ENCODE results near the gene RNLS. TPM values are rescaled to one million over a fixed set of nuclear protein-coding genes. Genes with fewer than 3 reads are reported as not detected.
A peak's percentile ranks its signal among the peaks of the same experiment; 100 is the strongest.

RNLS gene
- total RNA-seq, 3 donors from 2014 or later (not counting 1 experiment from before 2014, with no cell fraction given) = 4.0 to 6.8 (median 4.4) TPM

GRCh38 chr10:88319960-88320517, 263.1 kb downstream of the RNLS start:
- Histone ChIP-seq H3K4me1 (ENCODE audit: control insufficient read depth, insufficient read depth, low read length) (no peaks in the 10 kb centered on the region), H3K27me3 (ENCODE audit: control insufficient read depth, insufficient read depth, low read length) (no peaks in the 10 kb centered on the region), H3K4me3 (ENCODE audit: low read length) (no peak overlapping the region), H3K27ac (ENCODE audit: low read length) (no peak overlapping the region), H3K9me3 (ENCODE audit: control insufficient read depth, insufficient read depth, low read length) (peaks cover 6% of the 10 kb centered on the region), H3K36me3 (ENCODE audit: control insufficient read depth, insufficient read depth, low read length) (no peaks in the 10 kb centered on the region)
- peaks cover 8 to 10% of the 10 kb centered on the region in 2 donors for H3K9me3 Mint-ChIP-seq
- WGBS (ENCODE audit: insufficient coverage) = 100% methylated on average over 1 of the region's 1 CpG
- H3K27ac Mint-ChIP-seq = no peak overlapping the region
- peaks cover 22% of the 10 kb centered on the region for H3K36me3 Mint-ChIP-seq
- no peak for DNase-seq
- no peaks in the 10 kb centered on the region for H3K4me1 Mint-ChIP-seq
- no peak for ATAC-seq
- intact Hi-C loops (cut with micrococcal nuclease) = loop anchor here (2.0 kb wide), 1 partner anchor 69 kb away; no protein-coding TSS in a partner anchor
- peaks cover 0 to 8% of the 10 kb centered on the region in 2 donors for H3K27me3 Mint-ChIP-seq (ENCODE audit: low read depth in 2 of 2)
- TF ChIP-seq CTCF (IDR thresholded peaks at IDR 0.05) = no peak
- no peak overlapping the region for H3K4me3 Mint-ChIP-seq

DNA sequence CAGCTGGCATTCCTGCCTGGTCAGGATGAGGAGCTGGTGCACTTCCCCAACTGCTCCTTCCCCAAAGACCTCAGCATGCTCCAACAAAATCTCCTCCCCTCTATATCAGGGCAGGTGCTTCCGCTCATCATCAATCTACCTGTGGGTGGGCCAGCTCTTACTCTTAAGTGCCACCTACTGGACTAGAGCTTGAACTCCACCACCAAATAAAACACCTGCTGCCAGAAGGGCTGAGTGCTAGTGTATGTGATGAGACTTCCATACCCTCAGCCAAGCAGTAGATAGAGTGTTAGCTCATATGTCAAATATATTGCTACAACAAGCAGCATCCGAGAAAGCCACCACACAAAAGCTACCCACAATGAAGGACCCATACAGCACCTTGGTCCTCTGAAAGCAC, 264.3 kb downstream of the RNLS start:
- no peaks in the 10 kb centered on the region for H3K27me3 ChIP-seq (ENCODE audit: control insufficient read depth, insufficient read depth, low read length)
- intact Hi-C loops (cut with micrococcal nuclease) = loop anchor here (2.0 kb wide), 1 partner anchor 70 kb away; no protein-coding TSS in a partner anchor
- H3K4me3 ChIP-seq (ENCODE audit: low read length) = no peak overlapping the region
- no peak overlapping the region for H3K4me3 Mint-ChIP-seq
- H3K9me3 Mint-ChIP-seq = peaks cover 8 to 10% of the 10 kb centered on the region in 2 donors
- H3K9me3 ChIP-seq (ENCODE audit: control insufficient read depth, insufficient read depth, low read length) = peaks cover 6% of the 10 kb centered on the region
- peak in 1 of 2 donors; percentile 20 for DNase-seq
- peaks cover 22% of the 10 kb centered on the region for H3K36me3 Mint-ChIP-seq
- peaks cover 0 to 8% of the 10 kb centered on the region in 2 donors for H3K27me3 Mint-ChIP-seq (ENCODE audit: low read depth in 2 of 2)
- TF ChIP-seq CTCF (IDR thresholded peaks at IDR 0.05) = no peak
- no peaks in the 10 kb centered on the region for H3K4me1 ChIP-seq (ENCODE audit: control insufficient read depth, insufficient read depth, low read length)
- no peak overlapping the region for H3K27ac Mint-ChIP-seq
- ATAC-seq = no peak
- 95% methylated on average over 2 of the region's 2 CpGs for WGBS (ENCODE audit: insufficient coverage)
- no peaks in the 10 kb centered on the region for H3K4me1 Mint-ChIP-seq
- no peaks in the 10 kb centered on the region for H3K36me3 ChIP-seq (ENCODE audit: control insufficient read depth, insufficient read depth, low read length)
- no peak overlapping the region for H3K27ac ChIP-seq (ENCODE audit: low read length)

DNA sequence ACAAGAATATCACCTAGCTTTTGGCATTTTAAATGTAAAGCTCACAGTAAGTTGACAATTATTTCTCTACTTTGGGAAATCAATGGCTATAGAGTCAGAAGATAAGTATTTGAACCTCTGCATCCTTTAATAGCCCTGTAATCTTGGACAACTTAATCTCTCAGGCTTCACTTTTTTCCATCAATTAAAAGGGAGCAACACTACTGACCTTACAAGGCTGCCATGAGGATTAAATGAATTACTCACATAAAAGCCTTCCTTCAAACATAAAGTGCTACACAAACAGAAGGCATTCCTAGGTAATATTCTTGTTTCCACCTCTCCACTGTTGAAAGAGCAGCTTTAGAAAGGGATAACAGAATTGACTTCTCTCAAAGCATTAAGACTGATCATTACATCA, 266.0 kb downstream of the RNLS start:
- H3K27ac ChIP-seq (ENCODE audit: low read length) = no peak overlapping the region
- H3K9me3 Mint-ChIP-seq = peaks cover 7 to 8% of the 10 kb centered on the region in 2 donors
- H3K27me3 ChIP-seq (ENCODE audit: control insufficient read depth, insufficient read depth, low read length) = no peaks in the 10 kb centered on the region
- H3K4me1 Mint-ChIP-seq = no peaks in the 10 kb centered on the region
- no peaks in the 10 kb centered on the region for H3K27me3 Mint-ChIP-seq (ENCODE audit: low read depth in 2 of 2)
- H3K36me3 Mint-ChIP-seq = peaks cover 22% of the 10 kb centered on the region
- no peak overlapping the region for H3K4me3 ChIP-seq (ENCODE audit: low read length)
- no peak overlapping the region for H3K27ac Mint-ChIP-seq
- DNase-seq = no peak
- no peak for ATAC-seq
- H3K4me1 ChIP-seq (ENCODE audit: control insufficient read depth, insufficient read depth, low read length) = no peaks in the 10 kb centered on the region
- H3K9me3 ChIP-seq (ENCODE audit: control insufficient read depth, insufficient read depth, low read length) = peaks cover 6% of the 10 kb centered on the region
- no peak for TF ChIP-seq CTCF (IDR thresholded peaks at IDR 0.05)
- intact Hi-C loops (cut with micrococcal nuclease) = no loop called here
- H3K36me3 ChIP-seq (ENCODE audit: control insufficient read depth, insufficient read depth, low read length) = no peaks in the 10 kb centered on the region
- H3K4me3 Mint-ChIP-seq = no peak overlapping the region

DNA sequence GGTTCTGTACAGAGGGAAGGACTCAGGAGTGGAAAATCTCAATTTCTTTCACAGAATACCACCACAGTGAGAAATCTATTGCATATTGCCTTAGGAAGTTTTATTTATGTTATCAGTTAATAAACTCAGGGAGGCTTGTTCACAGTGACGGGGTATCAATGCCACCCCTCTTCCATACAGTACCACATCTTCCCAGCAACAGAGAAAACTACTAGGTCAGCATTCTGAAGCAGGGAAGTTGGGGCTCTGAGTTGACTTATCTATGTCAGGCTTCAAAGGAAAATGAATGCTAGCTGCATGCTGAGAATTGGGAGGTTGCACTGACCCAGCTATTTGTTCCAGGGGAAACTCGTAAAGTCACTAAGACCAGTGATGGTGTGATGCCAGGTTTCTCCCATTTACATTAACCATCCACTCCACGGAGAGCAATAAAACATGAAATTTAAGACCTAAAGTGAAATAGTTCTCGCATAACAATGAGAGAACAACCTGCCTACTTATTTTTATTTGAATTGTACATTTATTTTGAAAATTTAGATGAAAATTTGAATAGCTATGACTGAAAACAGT, 266.7 kb downstream of the RNLS start:
- Histone ChIP-seq H3K27me3 (ENCODE audit: control insufficient read depth, insufficient read depth, low read length) (no peaks in the 10 kb centered on the region), H3K36me3 (ENCODE audit: control insufficient read depth, insufficient read depth, low read length) (no peaks in the 10 kb centered on the region), H3K4me1 (ENCODE audit: control insufficient read depth, insufficient read depth, low read length) (no peaks in the 10 kb centered on the region), H3K9me3 (ENCODE audit: control insufficient read depth, insufficient read depth, low read length) (peaks cover 6% of the 10 kb centered on the region), H3K4me3 (ENCODE audit: low read length) (no peak overlapping the region), H3K27ac (ENCODE audit: low read length) (no peak overlapping the region)
- intact Hi-C loops (cut with micrococcal nuclease) = no loop called here
- ATAC-seq (no peak), DNase-seq (no peak)
- Mint-ChIP-seq H3K36me3 (peaks cover 22% of the 10 kb centered on the region), H3K27me3 (ENCODE audit: low read depth in 2 of 2) (no peaks in the 10 kb centered on the region), H3K4me3 (no peak overlapping the region), H3K9me3 (peaks cover 7 to 8% of the 10 kb centered on the region in 2 donors), H3K27ac (no peak overlapping the region), H3K4me1 (no peaks in the 10 kb centered on the region)
- no peak for TF ChIP-seq CTCF (IDR thresholded peaks at IDR 0.05)
- 94% methylated on average over 2 of the region's 4 CpGs for WGBS (ENCODE audit: insufficient coverage)
